ENCODE results near the gene BMX. TPM values are rescaled to one million over a fixed set of nuclear protein-coding genes. Genes with fewer than 3 reads are reported as not detected.

The BMX gene
- total RNA-seq, 1 experiment from 2014 or later = not detected

- peak; percentile 25 for DNase-seq (ENCODE audit: low spot score)
- in situ Hi-C loops (cut with HindIII; ENCODE audit: low sequenced_read_pairs) = no loop called here
Observed at GRCh38 chrX:15564981-15565579, 64.5 kb downstream of the BMX start.

GRCh38 chrX:15566244-15566643 lies 65.6 kb downstream of the BMX start:
- in situ Hi-C loops (cut with HindIII; ENCODE audit: low sequenced_read_pairs) = no loop called here
- DNase-seq (ENCODE audit: low spot score) = no peak

GRCh38 chrX:15567267-15567666 lies 66.7 kb downstream of the BMX start:
- in situ Hi-C loops (cut with HindIII; ENCODE audit: low sequenced_read_pairs) = no loop called here

GRCh38 chrX:15567886-15568616 lies 67.4 kb downstream of the BMX start:
- in situ Hi-C loops (cut with HindIII; ENCODE audit: low sequenced_read_pairs) = no loop called here
- DNase-seq (ENCODE audit: low spot score) = no peak

More at GRCh38 chrX:15567267-15567666, 66.7 kb downstream of the BMX start:
- no peak for DNase-seq (ENCODE audit: low spot score)

- in situ Hi-C loops (cut with HindIII; ENCODE audit: low sequenced_read_pairs) = no loop called here
- no peak for DNase-seq (ENCODE audit: low spot score)
Observed at GRCh38 chrX:15570145-15570544, 69.5 kb downstream of the BMX start.

GRCh38 chrX:15574017-15574416 lies 73.4 kb downstream of the BMX start:
- in situ Hi-C loops (cut with HindIII; ENCODE audit: low sequenced_read_pairs) = no loop called here
- no peak for DNase-seq (ENCODE audit: low spot score)

GRCh38 chrX:15576019-15576418 lies 75.4 kb downstream of the BMX start:
- in situ Hi-C loops (cut with HindIII; ENCODE audit: low sequenced_read_pairs) = no loop called here
- DNase-seq (ENCODE audit: low spot score) = no peak

- DNase-seq (ENCODE audit: low spot score) = no peak
- in situ Hi-C loops (cut with HindIII; ENCODE audit: low sequenced_read_pairs) = no loop called here
Observed at GRCh38 chrX:15579778-15580747, 79.5 kb downstream of the BMX start.

GRCh38 chrX:15594371-15594770 lies 93.8 kb downstream of the BMX start:
- in situ Hi-C loops (cut with HindIII; ENCODE audit: low sequenced_read_pairs) = no loop called here
- no peak for DNase-seq (ENCODE audit: low spot score)

- in situ Hi-C loops (cut with HindIII; ENCODE audit: low sequenced_read_pairs) = no loop called here
- DNase-seq (ENCODE audit: low spot score) = no peak
Observed at GRCh38 chrX:15598026-15598425, 97.4 kb downstream of the BMX start.

GRCh38 chrX:15599461-15599860 lies 98.9 kb downstream of the BMX start:
- no peak for DNase-seq (ENCODE audit: low spot score)
- in situ Hi-C loops (cut with HindIII; ENCODE audit: low sequenced_read_pairs) = no loop called here

- in situ Hi-C loops (cut with HindIII; ENCODE audit: low sequenced_read_pairs) = no loop called here
- DNase-seq (ENCODE audit: low spot score) = no peak
Observed at GRCh38 chrX:15600049-15600448, 99.4 kb downstream of the BMX start.

GRCh38 chrX:15600745-15601144 lies 100.1 kb downstream of the BMX start, which contains the start of gene ACE2:
Gene ACE2 (minus strand): TSS chrX:15600960. CDS start chrX:15600911, 49 bp downstream.
- in situ Hi-C loops (cut with HindIII; ENCODE audit: low sequenced_read_pairs) = no loop called here
- no peak for DNase-seq (ENCODE audit: low spot score)

- DNase-seq (ENCODE audit: low spot score) = no peak
- in situ Hi-C loops (cut with HindIII; ENCODE audit: low sequenced_read_pairs) = no loop called here
Observed at GRCh38 chrX:15601932-15602331, 101.3 kb downstream of the BMX start.

- no peak for DNase-seq (ENCODE audit: low spot score)
- in situ Hi-C loops (cut with HindIII; ENCODE audit: low sequenced_read_pairs) = no loop called here
Observed at GRCh38 chrX:15602761-15603160, 102.2 kb downstream of the BMX start.

GRCh38 chrX:15605226-15605625 lies 104.6 kb downstream of the BMX start:
- in situ Hi-C loops (cut with HindIII; ENCODE audit: low sequenced_read_pairs) = no loop called here
- no peak for DNase-seq (ENCODE audit: low spot score)

Measured in G401 (cell line).